Measurements from ENCODE around the gene PCDHA4.
"Not testable (repeated sequence)": the region's sequence is repeated elsewhere in the genome, so short reads cannot be mapped to it uniquely, and the experiment has no call there.

The PCDHA4 gene

DNA sequence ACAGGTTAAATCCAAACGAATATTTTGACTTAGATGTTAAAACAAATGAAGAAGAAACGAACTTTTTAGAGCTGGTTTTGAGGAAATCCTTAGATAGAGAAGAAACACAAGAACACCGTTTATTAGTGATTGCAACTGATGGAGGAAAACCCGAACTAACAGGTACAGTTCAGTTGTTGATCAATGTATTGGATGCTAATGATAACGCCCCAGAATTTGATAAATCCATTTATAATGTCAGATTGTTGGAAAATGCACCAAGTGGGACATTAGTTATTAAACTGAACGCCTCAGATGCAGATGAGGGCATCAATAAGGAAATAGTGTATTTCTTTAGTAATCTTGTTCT, 15.4 kb downstream of the PCDHA4 start:
- DNase-seq = no peak

GRCh38 chr5:140822969-140823368, 16.1 kb downstream of the PCDHA4 start:
- not testable (repeated sequence) for DNase-seq

DNA sequence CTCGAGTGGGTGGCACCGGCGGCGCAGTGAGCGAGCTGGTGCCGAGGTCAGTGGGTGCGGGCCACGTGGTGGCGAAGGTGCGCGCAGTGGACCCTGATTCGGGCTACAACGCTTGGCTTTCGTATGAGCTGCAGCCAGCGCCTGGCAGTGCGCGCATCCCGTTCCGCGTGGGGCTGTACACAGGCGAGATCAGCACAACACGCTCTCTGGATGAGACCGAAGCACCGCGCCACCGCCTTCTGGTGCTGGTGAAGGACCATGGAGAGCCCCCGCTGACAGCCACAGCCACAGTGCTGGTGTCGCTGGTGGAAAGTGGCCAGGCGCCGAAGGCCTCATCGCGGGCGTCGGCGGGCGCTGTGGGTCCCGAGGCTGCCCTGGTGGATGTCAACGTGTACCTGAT, 16.6 kb downstream of the PCDHA4 start:
- no peak for DNase-seq

DNA sequence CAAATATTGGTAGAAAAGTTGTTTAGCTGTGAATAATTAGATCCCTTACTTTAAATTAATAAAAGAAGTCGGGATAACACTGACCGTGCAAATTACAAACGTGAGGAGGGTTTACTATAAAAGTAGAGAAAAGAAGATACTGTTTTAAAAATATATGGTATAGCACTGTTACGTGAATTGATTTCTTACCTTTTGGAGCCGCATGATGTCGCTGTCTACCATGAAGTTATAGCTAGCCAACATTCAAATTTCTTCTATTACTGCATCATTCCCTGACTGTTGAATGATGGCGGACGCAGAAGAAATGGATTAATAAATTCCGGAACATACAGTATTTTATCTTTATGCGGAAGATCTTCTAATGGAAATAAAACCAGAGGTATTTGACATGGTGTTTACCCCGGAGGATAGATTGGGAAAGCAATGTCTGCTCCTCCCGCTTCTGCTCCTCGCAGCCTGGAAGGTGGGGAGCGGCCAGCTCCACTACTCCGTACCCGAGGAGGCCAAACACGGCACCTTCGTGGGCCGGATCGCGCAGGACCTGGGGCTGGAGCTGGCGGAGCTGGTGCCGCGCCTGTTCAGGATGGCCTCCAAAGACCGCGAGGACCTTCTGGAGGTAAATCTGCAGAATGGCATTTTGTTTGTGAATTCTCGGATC, 21.0 kb downstream of the PCDHA4 start, which contains the start of gene PCDHA6:
Gene PCDHA6, plus strand, starts transcription at position 257 of the 658 bp plus-strand sequence. Its CDS starts 132 bp downstream, at position 389.
- no peak for DNase-seq

DNA sequence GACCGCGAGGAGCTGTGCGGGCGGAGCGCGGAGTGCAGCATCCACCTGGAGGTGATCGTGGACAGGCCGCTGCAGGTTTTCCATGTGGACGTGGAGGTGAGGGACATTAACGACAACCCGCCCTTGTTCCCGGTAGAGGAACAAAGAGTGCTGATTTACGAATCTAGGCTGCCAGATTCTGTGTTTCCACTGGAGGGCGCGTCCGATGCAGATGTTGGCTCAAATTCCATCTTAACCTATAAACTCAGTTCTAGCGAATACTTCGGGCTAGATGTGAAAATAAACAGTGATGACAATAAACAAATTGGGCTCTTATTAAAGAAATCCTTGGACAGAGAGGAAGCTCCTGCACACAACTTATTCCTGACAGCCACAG, 21.5 kb downstream of the PCDHA4 start:
- no peak for DNase-seq

GRCh38 chr5:140829511-140830501, 22.9 kb downstream of the PCDHA4 start:
- not testable (repeated sequence) for DNase-seq

- DNase-seq = no peak
Measured at GRCh38 chr5:140833993-140834392, 27.1 kb downstream of the PCDHA4 start, which contains the start of gene PCDHA7. TSS of gene PCDHA7 (plus strand) at chr5:140834269. CDS start at chr5:140834384, 115 bp downstream.

- not testable (repeated sequence) for DNase-seq
Measured at GRCh38 chr5:140834439-140835008, 27.7 kb downstream of the PCDHA4 start.

- DNase-seq = no peak
Measured at GRCh38 chr5:140835622-140836510, 29.0 kb downstream of the PCDHA4 start.

- no peak for DNase-seq
Measured at GRCh38 chr5:140840978-140841962, 34.4 kb downstream of the PCDHA4 start, which contains the start of gene PCDHA8. TSS of gene PCDHA8 (plus strand) at chr5:140841187. CDS start at chr5:140841322, 135 bp downstream.

GRCh38 chr5:140842798-140843733, 36.2 kb downstream of the PCDHA4 start:
- no peak for DNase-seq

DNA sequence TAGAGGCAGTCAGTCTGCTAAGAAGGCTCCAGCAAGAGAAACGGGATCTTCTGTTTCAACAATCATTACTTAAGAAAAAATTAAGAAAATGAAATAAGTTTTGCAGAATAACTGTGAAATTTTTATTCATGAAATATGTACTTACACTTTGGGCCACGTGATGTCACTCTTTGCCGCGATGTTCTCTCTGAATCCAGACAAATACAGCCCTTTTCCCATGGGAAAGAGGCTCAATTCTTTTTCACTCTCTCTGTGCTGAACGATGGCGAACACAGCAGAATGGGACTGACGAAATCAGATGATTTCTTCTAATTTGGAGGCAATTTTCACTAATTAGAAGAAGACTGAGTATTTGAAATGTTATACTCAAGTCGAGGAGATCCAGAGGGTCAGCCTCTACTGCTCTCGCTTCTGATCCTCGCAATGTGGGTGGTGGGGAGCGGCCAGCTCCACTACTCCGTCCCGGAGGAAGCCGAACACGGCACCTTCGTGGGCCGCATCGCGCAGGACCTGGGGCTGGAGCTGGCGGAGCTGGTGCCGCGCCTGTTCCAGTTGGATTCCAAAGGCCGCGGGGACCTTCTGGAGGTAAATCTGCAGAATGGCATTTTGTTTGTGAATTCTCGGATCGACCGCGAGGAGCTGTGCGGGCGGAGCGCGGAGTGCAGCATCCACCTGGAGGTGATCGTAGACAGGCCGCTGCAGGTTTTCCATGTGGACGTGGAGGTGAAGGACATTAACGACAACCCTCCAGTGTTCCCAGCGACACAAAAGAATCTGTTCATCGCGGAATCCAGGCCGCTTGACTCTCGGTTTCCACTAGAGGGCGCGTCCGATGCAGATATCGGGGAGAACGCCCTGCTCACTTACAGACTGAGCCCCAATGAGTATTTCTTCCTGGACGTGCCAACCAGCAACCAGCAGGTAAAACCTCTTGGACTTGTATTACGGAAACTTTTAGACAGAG, 41.6 kb downstream of the PCDHA4 start, which contains the start of gene PCDHA9:
Gene PCDHA9, plus strand, starts transcription at position 244 of the 964 bp plus-strand sequence. Its CDS starts 114 bp downstream, at position 358.
- DNase-seq = not testable (repeated sequence)

- not testable (repeated sequence) for DNase-seq
Measured at GRCh38 chr5:140849831-140850634, 43.2 kb downstream of the PCDHA4 start.

DNA sequence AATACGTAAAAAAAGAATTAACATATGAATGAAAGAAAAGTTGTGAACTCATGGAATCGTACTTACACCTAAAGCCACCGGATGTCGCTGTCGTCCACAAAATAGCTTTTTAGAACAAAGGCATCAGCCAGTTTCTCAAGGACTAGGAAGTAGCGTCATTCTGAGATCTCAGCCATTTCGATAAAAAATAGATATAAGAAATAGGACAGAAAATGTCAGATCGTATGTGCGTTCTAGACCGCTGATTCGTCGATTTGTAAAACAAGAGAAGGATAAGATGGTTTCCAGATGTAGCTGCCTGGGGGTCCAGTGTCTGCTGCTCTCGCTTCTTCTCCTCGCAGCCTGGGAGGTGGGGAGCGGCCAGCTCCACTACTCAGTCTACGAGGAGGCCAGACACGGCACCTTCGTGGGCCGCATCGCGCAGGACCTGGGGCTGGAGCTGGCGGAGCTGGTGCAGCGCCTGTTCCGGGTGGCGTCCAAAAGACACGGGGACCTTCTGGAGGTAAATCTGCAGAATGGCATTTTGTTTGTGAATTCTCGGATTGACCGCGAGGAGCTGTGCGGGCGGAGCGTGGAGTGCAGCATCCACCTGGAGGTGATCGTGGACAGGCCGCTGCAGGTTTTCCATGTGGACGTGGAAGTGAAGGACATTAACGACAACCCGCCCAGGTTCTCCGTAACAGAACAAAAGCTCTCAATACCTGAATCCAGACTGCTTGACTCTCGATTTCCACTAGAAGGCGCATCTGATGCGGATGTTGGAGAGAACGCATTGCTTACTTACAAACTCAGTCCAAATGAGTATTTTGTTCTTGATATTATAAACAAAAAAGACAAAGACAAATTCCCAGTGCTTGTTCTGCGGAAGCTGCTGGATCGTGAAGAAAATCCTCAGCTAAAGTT, 49.2 kb downstream of the PCDHA4 start, which contains the start of gene PCDHA10:
Gene PCDHA10, plus strand, starts transcription at position 126 of the 903 bp plus-strand sequence. Its CDS starts 152 bp downstream, at position 278.
- no peak for DNase-seq

DNA sequence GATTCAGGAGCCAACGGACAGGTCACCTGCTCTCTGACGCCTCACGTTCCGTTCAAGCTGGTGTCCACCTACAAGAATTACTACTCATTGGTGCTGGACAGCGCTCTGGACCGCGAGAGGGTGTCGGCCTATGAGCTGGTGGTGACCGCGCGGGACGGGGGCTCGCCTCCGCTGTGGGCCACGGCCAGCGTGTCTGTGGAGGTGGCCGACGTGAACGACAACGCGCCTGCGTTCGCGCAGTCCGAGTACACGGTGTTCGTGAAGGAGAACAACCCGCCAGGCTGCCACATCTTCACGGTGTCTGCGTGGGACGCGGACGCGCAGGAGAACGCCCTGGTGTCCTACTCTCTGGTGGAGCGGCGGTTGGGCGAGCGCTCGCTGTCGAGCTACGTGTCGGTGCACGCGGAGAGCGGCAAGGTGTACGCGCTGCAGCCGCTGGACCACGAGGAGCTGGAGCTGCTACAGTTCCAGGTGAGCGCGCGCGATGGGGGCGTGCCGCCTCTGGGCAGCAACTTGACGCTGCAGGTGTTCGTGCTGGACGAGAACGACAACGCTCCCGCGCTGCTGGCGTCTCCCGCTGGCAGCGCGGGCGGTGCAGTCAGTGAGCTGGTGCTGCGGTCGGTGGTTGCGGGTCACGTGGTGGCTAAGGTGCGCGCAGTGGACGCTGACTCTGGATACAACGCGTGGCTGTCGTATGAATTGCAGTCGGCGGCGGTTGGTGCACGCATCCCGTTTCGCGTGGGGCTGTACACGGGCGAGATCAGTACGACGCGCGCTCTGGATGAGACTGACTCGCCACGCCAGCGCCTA, 50.5 kb downstream of the PCDHA4 start:
- no peak for DNase-seq

DNA sequence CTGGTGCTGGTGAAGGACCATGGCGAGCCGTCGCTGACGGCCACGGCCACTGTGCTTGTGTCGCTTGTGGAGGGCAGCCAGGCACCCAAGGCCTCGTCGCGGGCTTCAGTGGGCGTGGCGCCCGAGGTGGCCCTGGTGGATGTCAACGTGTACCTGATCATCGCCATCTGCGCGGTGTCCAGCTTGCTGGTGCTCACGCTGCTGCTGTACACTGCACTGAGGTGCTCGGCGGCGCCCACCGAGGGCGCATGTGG, 51.0 kb downstream of the PCDHA4 start:
- no peak for DNase-seq
